ENCODE data around the gene HDAC8. TPM values are rescaled to one million over a fixed set of nuclear protein-coding genes. Genes with fewer than 3 reads are reported as not detected.

The HDAC8 gene
- total RNA-seq, 2 donors from 2014 or later, result 33.3 to 33.9 TPM

DNA sequence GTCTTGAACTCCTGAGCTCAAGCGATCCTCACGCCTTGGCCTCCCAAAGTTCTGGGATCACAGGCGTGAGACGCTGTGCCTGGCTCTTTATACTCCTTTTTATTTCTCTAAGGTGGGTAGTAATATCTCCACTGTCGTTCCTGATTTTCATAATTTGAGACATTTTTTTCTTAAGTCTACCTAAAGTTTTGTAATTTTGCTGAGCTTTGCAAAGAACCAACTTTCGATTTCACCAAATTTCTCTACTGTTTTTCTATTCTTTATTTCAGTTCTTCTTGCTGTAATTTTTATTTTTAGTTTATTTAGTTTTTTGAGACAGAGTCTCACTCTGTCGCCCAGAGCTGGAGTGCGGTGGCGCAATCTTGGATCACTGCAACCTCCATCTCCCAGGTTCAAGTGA lies 196.5 kb downstream of the HDAC8 start:
- Mint-ChIP-seq H3K4me1 (no peaks in the 10 kb centered on the region), H3K27me3 (ENCODE audit: insufficient read depth) (no peaks in the 10 kb centered on the region), H3K4me3 (no peak overlapping the region), H3K36me3 (ENCODE audit: low read depth) (no peaks in the 10 kb centered on the region), H3K27ac (no peak overlapping the region), H3K9me3 (peaks cover 26% of the 10 kb centered on the region)
- Histone ChIP-seq H3K9ac (ENCODE audit: extremely low read depth, low read length, poor library complexity, severe bottlenecking) (no peak overlapping the region), H3K27ac (ENCODE audit: low read depth, low read length) (no peak overlapping the region), H3K4me3 (ENCODE audit: low read length) (no peak overlapping the region), H3K36me3 (ENCODE audit: control insufficient read depth, insufficient read depth, low read length) (no peaks in the 10 kb centered on the region), H3K9me3 (ENCODE audit: control insufficient read depth, low read length) (no peaks in the 10 kb centered on the region), H3K27me3 (ENCODE audit: control insufficient read depth, insufficient read depth, low read length, poor library complexity, severe bottlenecking) (no peaks in the 10 kb centered on the region), H3K4me1 (ENCODE audit: control insufficient read depth, insufficient read depth, low read length) (no peaks in the 10 kb centered on the region)
- DNase-seq, result no peak
- TF ChIP-seq, protein P1, sequence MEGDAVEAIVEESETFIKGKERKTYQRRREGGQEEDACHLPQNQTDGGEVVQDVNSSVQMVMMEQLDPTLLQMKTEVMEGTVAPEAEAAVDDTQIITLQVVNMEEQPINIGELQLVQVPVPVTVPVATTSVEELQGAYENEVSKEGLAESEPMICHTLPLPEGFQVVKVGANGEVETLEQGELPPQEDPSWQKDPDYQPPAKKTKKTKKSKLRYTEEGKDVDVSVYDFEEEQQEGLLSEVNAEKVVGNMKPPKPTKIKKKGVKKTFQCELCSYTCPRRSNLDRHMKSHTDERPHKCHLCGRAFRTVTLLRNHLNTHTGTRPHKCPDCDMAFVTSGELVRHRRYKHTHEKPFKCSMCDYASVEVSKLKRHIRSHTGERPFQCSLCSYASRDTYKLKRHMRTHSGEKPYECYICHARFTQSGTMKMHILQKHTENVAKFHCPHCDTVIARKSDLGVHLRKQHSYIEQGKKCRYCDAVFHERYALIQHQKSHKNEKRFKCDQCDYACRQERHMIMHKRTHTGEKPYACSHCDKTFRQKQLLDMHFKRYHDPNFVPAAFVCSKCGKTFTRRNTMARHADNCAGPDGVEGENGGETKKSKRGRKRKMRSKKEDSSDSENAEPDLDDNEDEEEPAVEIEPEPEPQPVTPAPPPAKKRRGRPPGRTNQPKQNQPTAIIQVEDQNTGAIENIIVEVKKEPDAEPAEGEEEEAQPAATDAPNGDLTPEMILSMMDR (conservative IDR thresholded peaks at IDR 0.05), result no peak
- 95 to 100% methylated on average over 2 to 9 of the region's 9 CpGs for WGBS, 2 experiments (ENCODE audit: insufficient coverage in 1 of 2, insufficient read length in 1 of 2)

DNA sequence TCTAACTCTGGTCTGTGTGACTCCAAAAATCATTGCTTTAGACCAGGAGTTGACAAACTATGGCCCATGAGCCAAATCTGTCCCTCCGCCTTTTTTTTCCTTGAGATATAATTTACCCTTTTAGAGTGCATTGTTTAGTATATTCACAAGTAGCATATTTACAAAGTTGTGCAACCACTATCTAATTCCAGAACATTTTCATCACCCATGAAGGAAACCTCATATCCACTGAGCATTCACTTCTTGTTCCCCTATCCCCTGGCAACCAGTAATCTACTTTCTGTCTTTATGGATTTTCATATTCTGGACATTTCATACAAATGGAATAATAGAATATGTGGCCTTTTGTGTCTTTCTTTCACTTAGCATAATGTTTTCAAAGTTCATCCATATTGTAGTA lies 199.5 kb downstream of the HDAC8 start:
- no peaks in the 10 kb centered on the region for H3K27me3 Mint-ChIP-seq (ENCODE audit: insufficient read depth)
- no CpG with 5 or more reads among the region's 1 CpG for WGBS, 2 experiments (ENCODE audit: insufficient coverage in 1 of 2, insufficient read length in 1 of 2)
- Histone ChIP-seq H3K9ac (ENCODE audit: extremely low read depth, low read length, poor library complexity, severe bottlenecking) (no peak overlapping the region), H3K4me1 (ENCODE audit: control insufficient read depth, insufficient read depth, low read length) (no peaks in the 10 kb centered on the region), H3K9me3 (ENCODE audit: control insufficient read depth, low read length) (no peaks in the 10 kb centered on the region), H3K27ac (ENCODE audit: low read depth, low read length) (no peak overlapping the region), H3K36me3 (ENCODE audit: control insufficient read depth, insufficient read depth, low read length) (no peaks in the 10 kb centered on the region), H3K4me3 (ENCODE audit: low read length) (no peak overlapping the region), H3K27me3 (ENCODE audit: control insufficient read depth, insufficient read depth, low read length, poor library complexity, severe bottlenecking) (no peaks in the 10 kb centered on the region)
- DNase-seq, result no peak
- no peak overlapping the region for H3K4me3 Mint-ChIP-seq
- H3K4me1 Mint-ChIP-seq, result no peaks in the 10 kb centered on the region
- TF ChIP-seq, protein P1 (conservative IDR thresholded peaks at IDR 0.05), result no peak
- peaks cover 2% of the 10 kb centered on the region for H3K36me3 Mint-ChIP-seq (ENCODE audit: low read depth)
- H3K9me3 Mint-ChIP-seq, result peaks cover 41% of the 10 kb centered on the region
- no peak overlapping the region for H3K27ac Mint-ChIP-seq

DNA sequence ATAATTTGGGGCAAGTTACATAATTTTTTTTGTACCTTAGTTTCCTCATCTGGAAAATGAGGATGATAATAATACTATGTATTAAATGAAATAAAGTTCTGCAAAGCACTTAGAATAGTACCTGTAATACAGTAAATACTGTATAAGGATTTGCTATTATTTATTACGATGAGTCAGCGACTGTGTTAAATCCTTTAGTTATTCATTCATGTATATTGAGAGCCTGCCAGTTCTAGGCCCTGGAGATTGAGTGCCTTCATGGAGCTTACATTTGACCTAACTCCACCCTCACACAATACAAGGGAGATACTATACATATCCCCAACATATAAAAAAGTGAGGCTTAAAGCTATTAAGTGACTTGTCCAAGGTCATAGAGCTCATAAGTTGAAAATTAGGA lies 199.9 kb downstream of the HDAC8 start:
- H3K27me3 Mint-ChIP-seq (ENCODE audit: insufficient read depth), result no peaks in the 10 kb centered on the region
- Histone ChIP-seq H3K9ac (ENCODE audit: extremely low read depth, low read length, poor library complexity, severe bottlenecking) (no peak overlapping the region), H3K9me3 (ENCODE audit: control insufficient read depth, low read length) (no peaks in the 10 kb centered on the region), H3K27ac (ENCODE audit: low read depth, low read length) (no peak overlapping the region), H3K4me3 (ENCODE audit: low read length) (no peak overlapping the region), H3K4me1 (ENCODE audit: control insufficient read depth, insufficient read depth, low read length) (no peaks in the 10 kb centered on the region), H3K27me3 (ENCODE audit: control insufficient read depth, insufficient read depth, low read length, poor library complexity, severe bottlenecking) (no peaks in the 10 kb centered on the region), H3K36me3 (ENCODE audit: control insufficient read depth, insufficient read depth, low read length) (no peaks in the 10 kb centered on the region)
- H3K27ac Mint-ChIP-seq, result no peak overlapping the region
- 90% methylated on average over 2 of the region's 2 CpGs; no CpG with 5 or more reads in 1 of the 2 experiments for WGBS, 2 experiments (ENCODE audit: insufficient coverage in 1 of 2, insufficient read length in 1 of 2)
- H3K4me1 Mint-ChIP-seq, result no peaks in the 10 kb centered on the region
- no peak overlapping the region for H3K4me3 Mint-ChIP-seq
- peaks cover 2% of the 10 kb centered on the region for H3K36me3 Mint-ChIP-seq (ENCODE audit: low read depth)
- TF ChIP-seq, protein P1 (conservative IDR thresholded peaks at IDR 0.05), result no peak
- peaks cover 43% of the 10 kb centered on the region for H3K9me3 Mint-ChIP-seq
- no peak for DNase-seq
